Fibroblast of mammary gland (primary cell): ENCODE measurements around the gene AADACL2.

Experiments used
- DNase-seq: peaks from one replicate; pipeline ENCODE4 v3.0.0-alpha.2; 2010; ENCODE audit warnings: low read depth
- H3K4me3 ChIP-seq: 2 replicates; pipeline ENCODE4 v1.5.1; 2011; ENCODE audit warnings: low read depth, mild to moderate bottlenecking, low read length, moderate library complexity; ENCODE audit not compliant: control insufficient read depth
- CTCF ChIP-seq: conservative IDR thresholded peaks from 2 replicates; pipeline ENCODE4 v1.5.1; 2011; ENCODE audit warnings: low read depth, low read length, inconsistent platforms; ENCODE audit not compliant: control insufficient read depth, insufficient read depth

Gene AADACL2

GRCh38 chr3:151733613-151734012 lies at the start of gene AADACL2:
Gene AADACL2 (plus strand): TSS chr3:151733927. CDS start chr3:151734036, 109 bp downstream.
- no peak within 1 kb of the TSS for H3K4me3 ChIP-seq
- TF ChIP-seq CTCF = no peak
- no peak for DNase-seq

- no peak for TF ChIP-seq CTCF
- no peak for DNase-seq
- no peak overlapping the region for H3K4me3 ChIP-seq
These were observed 49.6 kb upstream of the AADACL2 start for GRCh38 chr3:151684094-151684493.

GRCh38 chr3:151686257-151686656 lies 47.5 kb upstream of the AADACL2 start:
- TF ChIP-seq CTCF = no peak
- H3K4me3 ChIP-seq = no peak overlapping the region
- DNase-seq = no peak

GRCh38 chr3:151687076-151687475 lies 46.7 kb upstream of the AADACL2 start:
- no peak for TF ChIP-seq CTCF
- no peak overlapping the region for H3K4me3 ChIP-seq
- DNase-seq = peak; percentile 14

- DNase-seq = no peak
- no peak overlapping the region for H3K4me3 ChIP-seq
- TF ChIP-seq CTCF = no peak
These were observed 45.2 kb upstream of the AADACL2 start for GRCh38 chr3:151688571-151688970.

- no peak for DNase-seq
- H3K4me3 ChIP-seq = no peak overlapping the region
- no peak for TF ChIP-seq CTCF
These were observed 43.1 kb upstream of the AADACL2 start for GRCh38 chr3:151690645-151691044.

GRCh38 chr3:151697496-151697895 lies 36.2 kb upstream of the AADACL2 start:
- no peak overlapping the region for H3K4me3 ChIP-seq
- DNase-seq = no peak
- no peak for TF ChIP-seq CTCF
